H9 (cell line): ENCODE measurements around the gene ZNF804A. TPM values are rescaled to one million over a fixed set of nuclear protein-coding genes. Genes with fewer than 3 reads are reported as not detected.

ENCODE experiments used
- DNase-seq: peaks from one replicate; pipeline ENCODE4 v3.0.0-alpha.2; 2017
- H2AFZ ChIP-seq: one replicate; pipeline ENCODE4 v1.6.1; 2013; ENCODE audit warnings: mild to moderate bottlenecking, low read length, control low read depth, moderate library complexity
- H2AK5ac ChIP-seq: 2 replicates; pipeline ENCODE4 v1.6.1; 2013; ENCODE audit warnings: low read length, control low read depth, mixed read lengths; ENCODE audit not compliant: insufficient read length
- H2BK120ac ChIP-seq: one replicate; pipeline ENCODE4 v1.6.1; 2013; ENCODE audit warnings: low read depth, mild to moderate bottlenecking, low read length, control low read depth, inconsistent platforms; ENCODE audit not compliant: poor library complexity, severe bottlenecking
- H2BK12ac ChIP-seq: 2 replicates; pipeline ENCODE4 v1.6.1; 2013; ENCODE audit warnings: low read length, control low read depth, mixed read lengths, low read depth; ENCODE audit not compliant: insufficient read length
- H2BK15ac ChIP-seq: 2 replicates; pipeline ENCODE4 v1.6.1; 2013; ENCODE audit warnings: low read depth, low read length, control low read depth
- H2BK20ac ChIP-seq: one replicate; pipeline ENCODE4 v1.6.1; 2013; ENCODE audit warnings: low read depth, mild to moderate bottlenecking, low read length, control low read depth, inconsistent platforms; ENCODE audit not compliant: poor library complexity, severe bottlenecking
- H2BK5ac ChIP-seq: 2 replicates; pipeline ENCODE4 v1.6.1; 2013; ENCODE audit warnings: low read length, control low read depth, mixed read lengths; ENCODE audit not compliant: insufficient read length
- H3K14ac ChIP-seq: 2 replicates; pipeline ENCODE4 v1.6.1; 2013; ENCODE audit warnings: low read length, control low read depth; ENCODE audit not compliant: insufficient read depth
- H3K18ac ChIP-seq: 2 replicates; pipeline ENCODE4 v1.6.1; 2013; ENCODE audit warnings: low read depth, mild to moderate bottlenecking, mixed read lengths, low read length, control low read depth; ENCODE audit not compliant: insufficient read length
- H3K23ac ChIP-seq: 2 replicates; pipeline ENCODE4 v1.6.1; 2013; ENCODE audit warnings: low read length, control low read depth, mixed read lengths, low read depth; ENCODE audit not compliant: insufficient read length
- H3K23me2 ChIP-seq: 2 replicates; pipeline ENCODE4 v1.6.1; 2013; ENCODE audit warnings: low read depth, mild to moderate bottlenecking, mixed read lengths, low read length, control low read depth; ENCODE audit not compliant: insufficient read length, poor library complexity, severe bottlenecking
- H3K27ac ChIP-seq: 2 replicates; pipeline ENCODE4 v1.5.1; 2013; ENCODE audit warnings: low read length, control low read depth, mixed read lengths, low read depth; ENCODE audit not compliant: insufficient read length
- H3K27me3 ChIP-seq: 2 replicates; pipeline ENCODE4 v1.6.1; 2013; ENCODE audit warnings: low read length, control low read depth, inconsistent platforms; ENCODE audit not compliant: insufficient read depth
- H3K4ac ChIP-seq: 2 replicates; pipeline ENCODE4 v1.6.1; 2013; ENCODE audit warnings: low read depth, mild to moderate bottlenecking, control low read depth, inconsistent platforms, low read length, moderate library complexity
- H3K4me1 ChIP-seq: 2 replicates; pipeline ENCODE4 v1.6.1; 2013; ENCODE audit warnings: low read length, control low read depth, inconsistent platforms; ENCODE audit not compliant: insufficient read depth
- H3K4me2 ChIP-seq: 2 replicates; pipeline ENCODE4 v1.6.1; 2013; ENCODE audit warnings: low read length, control low read depth, mixed read lengths; ENCODE audit not compliant: insufficient read length, insufficient read depth
- H3K56ac ChIP-seq: 2 replicates; pipeline ENCODE4 v1.6.1; 2013; ENCODE audit warnings: low read depth, mild to moderate bottlenecking, mixed read lengths, low read length, control low read depth; ENCODE audit not compliant: insufficient read length
- H3K79me1 ChIP-seq: 2 replicates; pipeline ENCODE4 v1.6.1; 2013; ENCODE audit warnings: low read depth, mild to moderate bottlenecking, moderate library complexity, low read length, control low read depth, inconsistent platforms; ENCODE audit not compliant: insufficient read depth, poor library complexity, severe bottlenecking
- H3K79me2 ChIP-seq: 2 replicates; pipeline ENCODE4 v1.6.1; 2013; ENCODE audit warnings: low read length, control low read depth, inconsistent platforms; ENCODE audit not compliant: insufficient read depth
- H3K9ac ChIP-seq: 2 replicates; pipeline ENCODE4 v1.6.1; 2013; ENCODE audit warnings: low read length, control low read depth, mixed read lengths; ENCODE audit not compliant: insufficient read length; ENCODE audit errors: extremely low read depth
- H3K9me3 ChIP-seq: one replicate; pipeline ENCODE4 v1.6.1; 2013; ENCODE audit warnings: low read depth, low read length, inconsistent platforms; ENCODE audit not compliant: control insufficient read depth
- H3T11ph ChIP-seq: one replicate; pipeline ENCODE4 v1.6.1; 2013; ENCODE audit warnings: mild to moderate bottlenecking, low read length, control low read depth, inconsistent platforms
- H4K20me1 ChIP-seq: one replicate; pipeline ENCODE4 v1.6.1; 2013; ENCODE audit not compliant: control insufficient read depth, insufficient read length, insufficient read depth
- H4K5ac ChIP-seq: 2 replicates; pipeline ENCODE4 v1.6.1; 2013; ENCODE audit warnings: low read depth, mild to moderate bottlenecking, mixed read lengths, low read length, control low read depth; ENCODE audit not compliant: insufficient read length
- H4K8ac ChIP-seq: replicated peaks from 2 replicates; pipeline ENCODE4 v1.6.1; 2013; ENCODE audit warnings: low read length, control low read depth, mixed read lengths, low read depth; ENCODE audit not compliant: insufficient read length
- H4K91ac ChIP-seq: 2 replicates; pipeline ENCODE4 v1.6.1; 2013; ENCODE audit warnings: low read depth, mild to moderate bottlenecking, moderate library complexity, mixed read lengths, low read length, control low read depth; ENCODE audit not compliant: insufficient read length
- H3K27ac Mint-ChIP-seq, 3 experiments: 2 replicates in 2 of 3; 3 replicates in 1 of 3; pipeline ENCODE4 v1.8.0; 2020 to 2021; ENCODE audit warnings: mixed read lengths in 3 of 3, mild to moderate bottlenecking in 1 of 3, moderate library complexity in 1 of 3
- H3K27me3 Mint-ChIP-seq: 2 replicates; pipeline ENCODE4 v1.8.0; 2021; ENCODE audit warnings: low read depth, mild to moderate bottlenecking, moderate library complexity, mixed read lengths
- H3K36me3 Mint-ChIP-seq, 3 experiments: 2 replicates in 2 of 3; 3 replicates in 1 of 3; pipeline ENCODE4 v1.8.0; 2020 to 2021; ENCODE audit warnings: low read depth in 3 of 3, mixed read lengths in 3 of 3; ENCODE audit not compliant: insufficient read depth in 1 of 3
- H3K4me1 Mint-ChIP-seq, 2 experiments: 2 replicates each; pipeline ENCODE4 v1.8.0; 2020; ENCODE audit warnings: mixed read lengths in 2 of 2
- H3K4me3 Mint-ChIP-seq, 2 experiments: 2 replicates in 1 of 2; 3 replicates in 1 of 2; pipeline ENCODE4 v1.8.0; 2020 to 2021; ENCODE audit warnings: mild to moderate bottlenecking in 2 of 2, mixed read lengths in 2 of 2, moderate library complexity in 1 of 2
- H3K9me3 Mint-ChIP-seq, 2 experiments: 2 replicates in 1 of 2; 3 replicates in 1 of 2; pipeline ENCODE4 v1.8.0; 2020; ENCODE audit warnings: mild to moderate bottlenecking in 2 of 2, mixed read lengths in 2 of 2, moderate library complexity in 1 of 2
- WGBS: extraction: QIAGEN DNeasy Blood & Tissue Kit; methylation state at CpG from one replicate; pipeline ENCODE4 v1.1.7; 2013; ENCODE audit warnings: missing lambda C conversion rate, low lambda C conversion rate, mixed read lengths; ENCODE audit not compliant: insufficient read length; ENCODE audit errors: extremely low coverage; 5-methylcytosine and 5-hydroxymethylcytosine counted together
- total RNA-seq: library from RNA; stranded (reverse); gene quantifications from 2 replicates; pipeline ENCODE4 v1.2.1, GENCODE V29; 2021
- TF ChIP-seq, protein P1 (sequence below): fragments of 200-600 bp; sonication (generic); conservative IDR thresholded peaks from 3 replicates; pipeline ENCODE4 v1.8.0; 2021; ENCODE audit warnings: antibody characterized with exemption, mild to moderate bottlenecking

The ZNF804A gene
- total RNA-seq, 1 experiment from 2014 or later = not detected

GRCh38 chr2:184927040-184927439 lies 328.7 kb downstream of the ZNF804A start:
- H3K56ac ChIP-seq = no peak overlapping the region
- no peaks in the 10 kb centered on the region for H3K23me2 ChIP-seq
- no peak overlapping the region for H3K4me3 Mint-ChIP-seq
- no peak overlapping the region for H4K91ac ChIP-seq
- no peak overlapping the region for H2AFZ ChIP-seq
- H3K23ac ChIP-seq = no peak overlapping the region
- no peaks in the 10 kb centered on the region for H3K79me1 ChIP-seq
- H3K9me3 ChIP-seq = no peaks in the 10 kb centered on the region
- H3K4me1 ChIP-seq = no peaks in the 10 kb centered on the region
- H2BK5ac ChIP-seq = no peak overlapping the region
- peaks cover 8 to 9% of the 10 kb centered on the region in 2 experiments; a peak in 4 of 5 replicates for H3K9me3 Mint-ChIP-seq
- no peak overlapping the region for H3K27ac ChIP-seq
- TF ChIP-seq, protein P1, sequence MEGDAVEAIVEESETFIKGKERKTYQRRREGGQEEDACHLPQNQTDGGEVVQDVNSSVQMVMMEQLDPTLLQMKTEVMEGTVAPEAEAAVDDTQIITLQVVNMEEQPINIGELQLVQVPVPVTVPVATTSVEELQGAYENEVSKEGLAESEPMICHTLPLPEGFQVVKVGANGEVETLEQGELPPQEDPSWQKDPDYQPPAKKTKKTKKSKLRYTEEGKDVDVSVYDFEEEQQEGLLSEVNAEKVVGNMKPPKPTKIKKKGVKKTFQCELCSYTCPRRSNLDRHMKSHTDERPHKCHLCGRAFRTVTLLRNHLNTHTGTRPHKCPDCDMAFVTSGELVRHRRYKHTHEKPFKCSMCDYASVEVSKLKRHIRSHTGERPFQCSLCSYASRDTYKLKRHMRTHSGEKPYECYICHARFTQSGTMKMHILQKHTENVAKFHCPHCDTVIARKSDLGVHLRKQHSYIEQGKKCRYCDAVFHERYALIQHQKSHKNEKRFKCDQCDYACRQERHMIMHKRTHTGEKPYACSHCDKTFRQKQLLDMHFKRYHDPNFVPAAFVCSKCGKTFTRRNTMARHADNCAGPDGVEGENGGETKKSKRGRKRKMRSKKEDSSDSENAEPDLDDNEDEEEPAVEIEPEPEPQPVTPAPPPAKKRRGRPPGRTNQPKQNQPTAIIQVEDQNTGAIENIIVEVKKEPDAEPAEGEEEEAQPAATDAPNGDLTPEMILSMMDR = peak; percentile 32; the same call in 2 of the 3 replicates
- no peak overlapping the region for H3K4ac ChIP-seq
- WGBS = no CpG with 5 or more reads among the region's 2 CpGs
- H3K79me2 ChIP-seq = no peaks in the 10 kb centered on the region
- no peak overlapping the region for H4K5ac ChIP-seq
- H3K4me2 ChIP-seq = no peak overlapping the region
- H3K27me3 ChIP-seq = no peaks in the 10 kb centered on the region
- no peak overlapping the region for H3K9ac ChIP-seq
- H2BK120ac ChIP-seq = no peak overlapping the region
- no peaks in the 10 kb centered on the region for H4K20me1 ChIP-seq
- no peak overlapping the region for H2BK15ac ChIP-seq
- no peak overlapping the region for H2BK12ac ChIP-seq
- no peaks in the 10 kb centered on the region for H3K4me1 Mint-ChIP-seq
- peaks cover 3 to 10% (median 4%) of the 10 kb centered on the region in 3 experiments; a peak in 6 of 7 replicates for H3K36me3 Mint-ChIP-seq
- no peak overlapping the region for H3K18ac ChIP-seq
- H4K8ac ChIP-seq = no peak overlapping the region
- no peak overlapping the region for H3T11ph ChIP-seq
- H2BK20ac ChIP-seq = no peak overlapping the region
- no peak overlapping the region for H2AK5ac ChIP-seq
- DNase-seq = no peak
- H3K27me3 Mint-ChIP-seq = no peaks in the 10 kb centered on the region
- H3K27ac Mint-ChIP-seq = no peak overlapping the region
- H3K14ac ChIP-seq = no peak overlapping the region
